Measurements from ENCODE around the gene ABHD15. TPM values are rescaled to one million over a fixed set of nuclear protein-coding genes. Genes with fewer than 3 reads are reported as not detected.

The ABHD15 gene
- total RNA-seq (2014; rRNA removed; shearing (Covaris generic)): 20.6 and 25.5 TPM in 2 replicates

- DNase-seq (ENCODE audit: low spot score): peak; percentile 86
These were observed at the start of gene ABHD15 for GRCh38 chr17:29566473-29567303. TSS of gene ABHD15 (minus strand) at chr17:29567037. CDS start at chr17:29566966, 71 bp downstream.

GRCh38 chr17:29615492-29616299 is 48.9 kb upstream of the ABHD15 start:
- peak; percentile 89 for DNase-seq (ENCODE audit: low spot score)

- peak; percentile 45 for DNase-seq (ENCODE audit: low spot score)
These were observed 48.2 kb upstream of the ABHD15 start for GRCh38 chr17:29615048-29615385.

GRCh38 chr17:29614349-29615047 is 47.7 kb upstream of the ABHD15 start:
- no peak for DNase-seq (ENCODE audit: low spot score)

- no peak for DNase-seq (ENCODE audit: low spot score)
These were observed 47.0 kb upstream of the ABHD15 start for GRCh38 chr17:29613856-29614255.

- DNase-seq (ENCODE audit: low spot score): no peak
These were observed 46.6 kb upstream of the ABHD15 start for GRCh38 chr17:29613352-29613837.

- no peak for DNase-seq (ENCODE audit: low spot score)
These were observed 45.8 kb upstream of the ABHD15 start for GRCh38 chr17:29612404-29613280.

GRCh38 chr17:29612094-29612403 is 45.2 kb upstream of the ABHD15 start:
- DNase-seq (ENCODE audit: low spot score): no peak

GRCh38 chr17:29611351-29612093 is 44.7 kb upstream of the ABHD15 start:
- DNase-seq (ENCODE audit: low spot score): no peak

GRCh38 chr17:29610395-29610794 is 43.6 kb upstream of the ABHD15 start:
- no peak for DNase-seq (ENCODE audit: low spot score)

GRCh38 chr17:29608986-29609385 is 42.1 kb upstream of the ABHD15 start:
- DNase-seq (ENCODE audit: low spot score): no peak

- DNase-seq (ENCODE audit: low spot score): no peak
These were observed 40.8 kb upstream of the ABHD15 start for GRCh38 chr17:29607557-29608195.

GRCh38 chr17:29603109-29603674 is 36.4 kb upstream of the ABHD15 start:
- no peak for DNase-seq (ENCODE audit: low spot score)

GRCh38 chr17:29597361-29598172 is 30.7 kb upstream of the ABHD15 start:
- DNase-seq (ENCODE audit: low spot score): no peak

- no peak for DNase-seq (ENCODE audit: low spot score)
These were observed 30.0 kb upstream of the ABHD15 start for GRCh38 chr17:29596811-29597210.

GRCh38 chr17:29595943-29596774 is 29.3 kb upstream of the ABHD15 start:
- no peak for DNase-seq (ENCODE audit: low spot score)

GRCh38 chr17:29595107-29595942 is 28.5 kb upstream of the ABHD15 start:
- DNase-seq (ENCODE audit: low spot score): no peak
